Bronchial epithelial cell (primary cell): ENCODE measurements around the gene HOXD11. TPM values are rescaled to one million over a fixed set of nuclear protein-coding genes. Genes with fewer than 3 reads are reported as not detected.
A peak's percentile ranks its signal among the peaks of the same experiment; 100 is the strongest.

Experiments
- DNase-seq: peaks from one replicate; pipeline ENCODE4 v3.0.0-alpha.2; 2010; ENCODE audit warnings: low read depth
- FAIRE-seq: peaks from 2 replicates; lab custom pipeline; 2011; peaks lifted over from hg19 to GRCh38; lab: Jason Lieb, UNC
- H3K27me3 ChIP-seq: 2 replicates; pipeline ENCODE4 v1.5.1; 2011; ENCODE audit warnings: low read length; ENCODE audit not compliant: control insufficient read depth, insufficient read depth
- H3K36me3 ChIP-seq: 2 replicates; pipeline ENCODE4 v1.5.1; 2011; ENCODE audit warnings: low read length; ENCODE audit not compliant: control insufficient read depth, insufficient read depth
- H3K4me3 ChIP-seq: 2 replicates; pipeline ENCODE4 v1.5.1; 2011; ENCODE audit warnings: mild to moderate bottlenecking, low read depth, low read length, control low read depth
- total RNA-seq: library from RNA; depleted of rRNA; stranded (reverse); fragments of >200 nt; gene quantifications from 2 replicates; pipeline ENCODE4 v1.2.1, GENCODE V29; 2014
- TF ChIP-seq, protein P1 (sequence below): IDR thresholded peaks from 2 replicates; pipeline ENCODE4 v1.5.1; 2011; ENCODE audit warnings: mild to moderate bottlenecking, moderate library complexity, low read length, control low read depth, inconsistent platforms; ENCODE audit not compliant: insufficient read depth, severe bottlenecking

Gene HOXD11
- total RNA-seq, 1 donor from 2014 or later = not detected

DNA sequence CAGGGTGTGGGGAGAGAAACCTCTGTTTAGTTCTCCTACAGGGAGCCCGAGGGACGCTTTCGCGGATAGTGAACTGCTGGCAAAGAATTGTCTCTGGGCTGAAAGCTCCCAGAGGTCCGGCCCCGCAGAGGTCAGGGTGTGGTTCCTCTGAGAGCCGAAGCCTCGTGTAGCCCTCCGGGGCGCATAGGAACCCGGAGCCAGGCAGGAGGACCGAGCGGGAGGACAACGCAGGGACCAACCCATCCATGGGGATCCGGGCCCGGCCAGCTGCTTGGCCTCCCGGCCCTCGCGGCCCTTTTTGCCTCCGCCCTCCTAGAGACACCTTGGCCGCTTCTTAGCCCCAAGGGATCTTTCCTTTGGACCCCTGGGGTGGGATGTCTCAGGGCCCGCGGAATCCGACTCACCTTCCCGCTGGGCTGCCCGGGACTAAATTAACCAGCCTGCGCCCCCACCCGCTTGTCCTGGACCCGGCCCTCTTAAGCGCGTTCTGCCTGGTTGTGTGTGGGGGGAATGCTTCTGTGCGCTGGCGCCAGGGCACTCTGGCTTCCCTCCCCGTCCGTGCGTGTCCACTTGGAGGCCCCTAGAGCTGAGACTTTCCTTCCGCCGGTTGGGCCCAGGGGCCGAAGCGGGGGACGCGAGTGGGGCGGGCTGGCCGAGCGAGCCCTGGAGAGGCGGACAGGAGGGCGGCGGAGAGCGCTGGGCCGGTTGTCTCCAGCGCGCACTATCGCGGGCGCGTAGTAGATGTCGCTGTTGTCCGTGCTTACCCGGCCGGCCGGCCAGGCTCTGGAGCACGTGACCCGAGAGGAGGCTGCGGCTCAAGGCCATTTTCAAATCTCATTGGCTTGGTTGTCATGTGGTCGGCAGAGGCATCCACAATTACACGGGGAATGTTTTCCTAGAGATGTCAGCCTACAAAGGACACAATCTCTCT is 9.1 kb downstream of the HOXD11 start, which contains the start of gene HOXD10:
HOXD10 (plus strand) TSS at position 896 of the 931 bp plus-strand sequence. CDS start 56 bp downstream, outside the sequence.
- FAIRE-seq = no peak
- H3K27me3 ChIP-seq = peaks cover 81% of the 10 kb centered on the region
- TF ChIP-seq, protein P1, sequence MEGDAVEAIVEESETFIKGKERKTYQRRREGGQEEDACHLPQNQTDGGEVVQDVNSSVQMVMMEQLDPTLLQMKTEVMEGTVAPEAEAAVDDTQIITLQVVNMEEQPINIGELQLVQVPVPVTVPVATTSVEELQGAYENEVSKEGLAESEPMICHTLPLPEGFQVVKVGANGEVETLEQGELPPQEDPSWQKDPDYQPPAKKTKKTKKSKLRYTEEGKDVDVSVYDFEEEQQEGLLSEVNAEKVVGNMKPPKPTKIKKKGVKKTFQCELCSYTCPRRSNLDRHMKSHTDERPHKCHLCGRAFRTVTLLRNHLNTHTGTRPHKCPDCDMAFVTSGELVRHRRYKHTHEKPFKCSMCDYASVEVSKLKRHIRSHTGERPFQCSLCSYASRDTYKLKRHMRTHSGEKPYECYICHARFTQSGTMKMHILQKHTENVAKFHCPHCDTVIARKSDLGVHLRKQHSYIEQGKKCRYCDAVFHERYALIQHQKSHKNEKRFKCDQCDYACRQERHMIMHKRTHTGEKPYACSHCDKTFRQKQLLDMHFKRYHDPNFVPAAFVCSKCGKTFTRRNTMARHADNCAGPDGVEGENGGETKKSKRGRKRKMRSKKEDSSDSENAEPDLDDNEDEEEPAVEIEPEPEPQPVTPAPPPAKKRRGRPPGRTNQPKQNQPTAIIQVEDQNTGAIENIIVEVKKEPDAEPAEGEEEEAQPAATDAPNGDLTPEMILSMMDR = no peak
- DNase-seq = no peak
- H3K4me3 ChIP-seq = no peak within 1 kb of the TSS
- no peaks in the 10 kb centered on the region for H3K36me3 ChIP-seq

DNA sequence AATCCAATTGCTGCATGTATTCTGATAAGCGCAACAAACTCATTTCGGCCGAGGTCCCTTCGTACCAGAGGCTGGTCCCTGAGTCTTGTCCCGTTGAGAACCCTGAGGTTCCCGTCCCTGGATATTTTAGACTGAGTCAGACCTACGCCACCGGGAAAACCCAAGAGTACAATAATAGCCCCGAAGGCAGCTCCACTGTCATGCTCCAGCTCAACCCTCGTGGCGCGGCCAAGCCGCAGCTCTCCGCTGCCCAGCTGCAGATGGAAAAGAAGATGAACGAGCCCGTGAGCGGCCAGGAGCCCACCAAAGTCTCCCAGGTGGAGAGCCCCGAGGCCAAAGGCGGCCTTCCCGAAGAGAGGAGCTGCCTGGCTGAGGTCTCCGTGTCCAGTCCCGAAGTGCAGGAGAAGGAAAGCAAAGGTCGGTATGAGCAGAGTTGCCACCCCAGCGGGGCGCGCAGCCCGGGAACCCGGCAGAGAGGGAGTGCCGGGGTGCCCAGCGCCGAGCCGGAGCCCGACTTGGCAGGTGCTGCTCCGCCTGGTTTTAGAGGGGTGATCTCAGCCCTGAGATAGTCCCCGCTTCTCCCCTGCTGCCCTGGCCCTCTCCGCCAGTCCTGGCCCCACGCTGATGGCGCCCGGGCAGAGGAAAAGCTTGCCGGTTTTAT is 10.2 kb downstream of the HOXD11 start:
- DNase-seq (no peak), FAIRE-seq (no peak)
- TF ChIP-seq, protein P1 = no peak
- H3K4me3 ChIP-seq = no peak overlapping the region
- H3K36me3 ChIP-seq = no peaks in the 10 kb centered on the region
- peaks cover 82% of the 10 kb centered on the region for H3K27me3 ChIP-seq

DNA sequence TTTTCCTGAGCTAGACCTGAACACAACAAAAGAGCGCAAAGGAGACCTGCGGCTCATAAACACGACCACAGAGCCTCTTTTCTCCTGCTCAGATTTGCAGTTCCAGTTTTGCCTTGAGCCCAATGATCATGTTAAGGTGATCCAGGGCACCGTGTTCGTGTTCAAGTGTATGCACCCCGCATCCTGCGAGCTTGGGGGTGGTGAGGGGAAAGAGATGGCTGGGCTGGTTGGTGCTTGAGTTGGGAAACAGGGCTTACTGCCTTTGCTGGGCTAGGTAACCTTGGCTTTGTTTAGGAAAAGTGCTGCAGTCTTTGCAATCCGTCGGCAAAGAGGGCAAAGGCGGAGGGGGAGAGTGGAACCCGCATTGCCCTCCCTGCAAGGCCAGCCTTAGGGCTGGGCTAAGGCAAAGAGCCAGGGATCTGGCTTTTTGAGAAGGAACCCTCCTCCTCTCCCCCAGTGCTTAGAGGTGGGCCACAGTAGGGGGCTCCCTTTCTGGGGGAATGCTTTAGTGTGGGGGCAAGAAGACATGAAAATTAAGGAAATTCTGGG is 10.8 kb downstream of the HOXD11 start:
- DNase-seq = no peak
- H3K36me3 ChIP-seq = no peaks in the 10 kb centered on the region
- H3K4me3 ChIP-seq = no peak overlapping the region

DNA sequence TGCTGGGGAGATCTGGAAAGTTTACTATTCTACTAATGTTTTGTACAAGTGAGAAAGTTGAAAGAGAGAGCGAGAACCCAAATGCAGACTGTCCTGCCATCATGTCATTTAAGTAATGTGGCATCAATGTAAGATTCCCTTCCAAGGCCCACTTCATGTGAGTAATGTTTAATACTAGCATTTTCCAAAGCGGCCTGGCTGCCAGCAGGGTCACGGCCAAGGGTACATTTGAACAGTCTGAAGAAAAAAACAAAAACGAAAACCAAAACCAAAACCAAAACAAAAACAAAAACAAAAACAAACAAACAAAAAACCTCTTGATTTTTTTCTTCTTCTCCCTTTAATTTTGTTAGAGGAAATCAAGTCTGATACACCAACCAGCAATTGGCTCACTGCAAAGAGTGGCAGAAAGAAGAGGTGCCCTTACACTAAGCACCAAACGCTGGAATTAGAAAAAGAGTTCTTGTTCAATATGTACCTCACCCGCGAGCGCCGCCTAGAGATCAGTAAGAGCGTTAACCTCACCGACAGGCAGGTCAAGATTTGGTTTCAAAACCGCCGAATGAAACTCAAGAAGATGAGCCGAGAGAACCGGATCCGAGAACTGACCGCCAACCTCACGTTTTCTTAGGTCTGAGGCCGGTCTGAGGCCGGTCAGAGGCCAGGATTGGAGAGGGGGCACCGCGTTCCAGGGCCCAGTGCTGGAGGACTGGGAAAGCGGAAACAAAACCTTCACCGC is 11.7 kb downstream of the HOXD11 start:
- no peak for DNase-seq
- TF ChIP-seq, protein P1 = peak; percentile 29
- no peaks in the 10 kb centered on the region for H3K36me3 ChIP-seq
- FAIRE-seq = no peak
- H3K27me3 ChIP-seq = peaks cover 81% of the 10 kb centered on the region
- H3K4me3 ChIP-seq = no peak overlapping the region

More for the DNA sequence above, 10.8 kb downstream of the HOXD11 start:
- H3K27me3 ChIP-seq = peaks cover 80% of the 10 kb centered on the region
- TF ChIP-seq, protein P1 = no peak
- FAIRE-seq = no peak

DNA sequence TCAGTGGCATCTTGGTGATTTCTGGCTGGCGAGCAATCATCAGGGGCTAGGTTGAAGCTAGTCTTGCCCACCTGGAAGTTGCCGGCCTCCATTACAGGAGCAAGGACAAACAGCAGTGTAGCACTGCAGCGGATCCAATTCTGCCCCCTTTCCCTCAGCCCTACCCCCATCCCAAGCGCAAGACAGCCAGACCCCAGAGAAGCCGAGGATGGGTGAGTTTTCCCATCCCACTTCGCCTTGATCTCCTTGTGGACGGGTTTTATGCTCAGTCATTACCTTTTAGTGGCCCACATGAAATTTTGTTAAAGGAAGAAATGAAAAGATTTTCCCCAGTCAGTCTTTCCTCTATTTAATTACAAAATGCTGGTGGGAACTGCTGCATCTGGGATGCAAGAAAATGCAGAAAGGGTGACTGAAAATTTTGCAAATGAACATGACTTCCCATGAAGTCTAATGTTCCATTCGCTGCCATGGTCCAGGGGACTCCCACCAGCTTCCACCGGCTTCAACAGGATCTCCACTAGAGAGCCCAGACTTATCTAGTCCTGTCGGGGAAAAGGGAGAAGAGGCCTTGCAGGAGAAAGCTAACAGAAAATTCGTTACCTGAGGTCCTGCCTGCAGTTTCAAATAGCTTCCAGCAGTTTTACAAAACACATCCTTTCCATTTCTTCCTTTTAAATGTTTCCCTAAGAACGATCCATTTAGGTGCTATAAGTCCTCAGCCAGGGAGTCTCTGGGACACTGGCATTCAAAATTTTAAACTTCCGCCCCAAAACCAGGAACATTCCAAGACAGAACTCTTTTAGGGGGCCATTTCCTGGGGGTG is 13.5 kb downstream of the HOXD11 start:
- Histone ChIP-seq H3K27me3 (peaks cover 83% of the 10 kb centered on the region), H3K4me3 (no peak overlapping the region), H3K36me3 (no peaks in the 10 kb centered on the region)
- DNase-seq (no peak), FAIRE-seq (no peak)
- TF ChIP-seq, protein P1 = no peak
